ENCODE data around the gene C5orf46.
"Not testable (repeated sequence)": the region's sequence is repeated elsewhere in the genome, so short reads cannot be mapped to it uniquely, and the experiment has no call there.

Gene C5orf46

GRCh38 chr5:147906326-147907095 is at the start of gene C5orf46:
Gene C5orf46, minus strand, starts transcription at chr5:147906538. Its CDS starts 37 bp downstream, at chr5:147906501.
- no peak for DNase-seq

DNA sequence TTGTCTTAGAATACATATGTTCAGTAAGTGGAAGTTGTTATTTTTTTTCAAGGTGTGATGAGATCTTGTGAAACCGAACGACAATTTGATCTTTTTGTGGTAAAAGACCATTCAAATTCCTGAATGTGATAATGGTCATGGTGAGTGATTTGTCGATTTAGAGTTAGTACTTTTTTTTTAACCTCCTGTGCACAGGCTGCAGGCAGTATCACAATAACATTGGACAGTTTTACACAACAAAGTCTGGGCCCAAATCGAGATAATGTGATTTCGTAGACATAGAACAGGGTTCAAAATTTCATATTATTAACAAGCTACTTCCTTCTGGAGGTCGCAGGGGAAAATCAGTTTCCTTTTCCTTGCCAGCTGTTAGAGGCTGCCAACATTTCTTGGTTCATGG is 48.6 kb upstream of the C5orf46 start:
- no peak for DNase-seq

- no peak for DNase-seq
These were observed 43.6 kb upstream of the C5orf46 start for GRCh38 chr5:147949711-147950573.

- DNase-seq: not testable (repeated sequence)
These were observed 40.4 kb upstream of the C5orf46 start for GRCh38 chr5:147946658-147947274.

DNA sequence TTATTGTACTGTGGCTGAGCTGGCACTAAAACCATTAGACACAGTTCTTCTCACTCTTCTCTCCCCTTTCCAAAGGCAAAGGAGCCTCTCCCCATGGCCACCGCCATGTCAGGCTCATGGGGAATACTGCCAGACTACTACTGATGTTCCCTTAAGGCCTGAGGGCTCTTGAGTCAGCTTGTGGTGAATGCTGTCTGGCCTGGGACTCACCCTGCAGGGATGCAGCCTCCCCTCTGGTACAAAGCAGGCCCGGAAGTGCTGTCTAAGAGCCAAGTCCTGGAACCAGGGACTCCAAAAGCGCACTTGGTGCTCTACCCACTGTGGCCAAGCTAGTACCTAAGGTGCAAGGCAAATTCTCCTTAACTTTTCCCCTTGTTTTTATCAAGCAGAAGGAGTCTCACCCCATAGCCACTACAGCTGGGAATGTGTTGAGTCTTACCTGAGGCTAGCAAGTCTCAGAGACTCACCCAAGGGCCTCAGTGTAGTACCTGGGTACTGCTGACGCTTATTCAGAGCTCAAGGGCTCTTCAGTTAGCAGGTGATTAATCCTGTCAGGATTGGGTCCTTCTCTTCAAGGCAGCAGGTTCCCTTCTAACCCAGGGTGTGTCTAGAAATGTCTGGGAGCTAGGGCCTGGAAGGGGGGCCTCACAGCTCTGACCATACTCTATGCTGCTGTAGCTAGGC is 33.2 kb upstream of the C5orf46 start:
- DNase-seq: no peak

DNA sequence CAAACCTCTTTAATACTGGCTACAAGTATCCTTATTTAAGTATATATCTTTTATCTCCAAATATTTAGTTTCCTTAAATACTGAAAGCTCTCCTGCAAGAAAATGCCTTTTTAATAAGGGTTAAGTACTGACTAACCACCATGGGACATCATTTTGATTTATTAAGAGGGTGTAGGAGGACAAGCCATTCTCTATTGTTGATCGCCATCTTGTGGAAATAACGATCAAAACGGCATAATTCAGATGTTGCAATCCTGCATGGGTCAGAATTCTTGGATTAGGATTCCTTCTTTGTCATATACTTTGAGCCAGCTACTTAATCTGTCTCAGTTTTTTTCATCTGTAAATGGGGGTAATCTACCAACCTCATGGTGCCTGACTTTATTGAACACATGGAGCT is 28.7 kb upstream of the C5orf46 start:
- no peak for DNase-seq

DNA sequence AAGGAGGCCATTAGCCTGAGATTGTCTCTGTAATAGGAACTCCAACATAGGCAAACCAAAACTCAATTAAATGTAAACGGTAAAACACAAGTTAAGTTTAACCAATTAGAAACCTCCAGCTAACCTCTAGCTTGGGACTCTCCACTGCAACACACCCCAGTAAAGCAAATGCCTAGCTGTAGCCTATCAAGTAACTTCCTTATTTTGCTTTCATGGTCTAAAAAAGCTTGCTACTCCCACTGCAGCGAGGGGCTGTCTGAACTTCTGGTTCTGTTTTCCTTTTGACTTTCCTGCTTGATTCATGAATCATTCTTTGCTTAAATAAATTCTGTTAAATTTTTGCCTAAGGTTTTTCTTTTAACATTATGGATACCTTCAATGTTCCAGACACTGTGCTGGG is 24.4 kb upstream of the C5orf46 start:
- DNase-seq: no peak

- no peak for DNase-seq
These were observed 21.6 kb upstream of the C5orf46 start for GRCh38 chr5:147927901-147928300.

DNA sequence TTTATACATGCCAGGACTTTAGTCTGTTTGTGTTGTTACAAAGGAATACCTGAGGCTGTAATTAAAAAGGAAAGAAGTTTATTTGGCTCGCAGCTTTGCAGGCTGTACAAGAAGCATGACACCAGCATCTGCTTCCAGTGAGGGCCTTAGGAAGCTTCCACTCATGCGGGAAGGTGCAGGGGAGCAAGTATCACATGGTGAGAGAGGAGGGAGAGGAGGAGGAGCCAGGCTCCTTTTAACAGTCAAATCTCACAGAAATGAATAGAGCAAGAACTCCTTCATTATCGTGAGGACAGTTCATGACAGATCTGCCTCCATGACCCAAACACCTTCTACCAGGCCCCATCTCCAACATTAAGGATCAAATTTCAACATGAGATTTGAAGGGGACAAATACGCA is 18.7 kb upstream of the C5orf46 start:
- no peak for DNase-seq

DNA sequence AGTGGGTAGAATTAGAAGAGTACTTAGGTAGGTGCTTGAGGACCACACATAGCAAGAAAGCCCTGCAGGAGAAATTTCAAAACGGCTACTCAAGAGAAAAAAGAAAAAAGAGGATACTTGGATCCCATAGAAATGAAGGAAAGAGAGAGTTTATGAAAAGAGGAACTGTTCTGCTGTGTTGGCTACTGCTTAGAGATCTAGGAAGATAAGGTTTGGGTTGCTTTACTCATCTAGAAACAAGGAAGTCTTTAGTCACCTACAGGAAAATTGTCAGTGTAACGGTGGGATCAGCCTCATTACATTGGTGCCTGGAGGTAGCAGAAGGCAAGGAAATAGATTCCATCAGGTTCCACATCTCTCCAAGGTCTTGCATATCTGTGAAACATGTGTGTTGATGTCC is 14.8 kb upstream of the C5orf46 start:
- no peak for DNase-seq

GRCh38 chr5:147920420-147921030 is 14.2 kb upstream of the C5orf46 start:
- DNase-seq: no peak

DNA sequence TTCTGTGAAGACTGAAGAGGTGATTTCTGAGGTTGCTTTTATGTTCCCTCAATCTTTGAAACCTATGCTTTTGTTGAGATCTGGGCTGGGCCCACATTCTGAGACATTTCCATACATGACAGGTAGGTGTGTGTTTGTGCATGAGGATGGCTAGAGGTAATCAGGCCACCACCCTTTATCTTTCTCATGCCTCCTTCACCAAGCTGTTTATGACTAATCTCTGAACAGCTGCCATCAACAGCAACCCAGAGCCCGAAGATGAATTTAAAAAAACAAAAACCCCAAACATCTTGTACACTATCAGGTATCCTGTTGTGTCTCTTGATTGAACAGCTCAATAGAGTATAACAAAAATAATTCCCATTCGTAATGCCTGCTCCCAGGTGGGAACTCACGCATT is 12.6 kb upstream of the C5orf46 start:
- no peak for DNase-seq

DNA sequence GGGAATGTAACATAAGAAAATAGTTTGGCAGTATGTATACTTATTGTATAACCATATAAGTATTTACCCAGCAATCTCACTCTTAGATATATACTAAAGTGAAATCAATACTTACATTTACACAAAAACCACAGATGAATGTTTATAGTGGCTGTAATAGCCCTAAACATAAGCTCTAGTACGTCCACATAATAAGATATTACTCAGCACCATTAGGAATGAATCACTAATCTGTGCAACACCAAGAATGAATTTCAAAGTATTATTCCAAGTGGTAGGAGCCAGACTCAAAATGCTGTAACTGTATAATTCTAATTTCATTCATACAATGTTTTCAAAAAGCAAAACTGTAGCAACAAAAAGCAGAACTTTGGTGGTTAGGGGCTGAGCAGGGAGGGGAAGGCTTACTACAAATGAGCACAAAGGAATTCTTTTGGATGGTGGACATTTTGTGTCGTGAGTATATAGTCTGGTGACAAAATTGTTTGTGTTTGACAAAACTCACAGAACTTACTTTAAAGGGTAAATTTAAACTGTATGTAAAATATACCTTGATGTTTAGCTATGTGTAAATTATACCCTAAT is 11.9 kb upstream of the C5orf46 start:
- DNase-seq: no peak

- no peak for DNase-seq
These were observed 7.4 kb upstream of the C5orf46 start for GRCh38 chr5:147913786-147914185.

- no peak for DNase-seq
These were observed 5.7 kb upstream of the C5orf46 start for GRCh38 chr5:147912011-147912410.

- DNase-seq: no peak
These were observed 5.1 kb upstream of the C5orf46 start for GRCh38 chr5:147911427-147911826.

- DNase-seq: no peak
These were observed 2.2 kb downstream of the C5orf46 start for GRCh38 chr5:147904110-147904509.

DNA sequence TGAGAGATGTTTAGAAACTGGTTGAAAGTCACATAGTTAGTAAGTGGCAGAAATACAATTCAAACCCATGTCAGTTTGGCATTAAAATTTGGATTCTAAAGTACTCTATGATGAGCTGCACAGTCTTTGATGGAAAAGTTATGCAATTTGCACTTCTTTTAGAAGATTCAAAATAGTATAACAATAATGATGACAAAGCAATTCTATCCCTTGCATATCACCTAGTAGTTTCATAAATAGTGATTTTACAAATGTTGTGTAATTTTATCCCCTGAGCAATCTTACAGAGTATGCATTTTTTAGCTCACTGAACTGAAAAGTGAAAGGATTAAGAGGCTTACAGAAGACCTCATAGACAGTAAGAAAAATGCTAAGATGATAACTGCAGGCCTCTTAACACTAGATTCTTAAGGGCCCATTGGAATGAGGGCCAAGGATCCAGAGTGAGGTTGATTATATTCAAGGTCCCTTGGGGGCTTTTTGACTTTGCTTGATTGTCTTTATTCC is 3.7 kb downstream of the C5orf46 start:
- DNase-seq: no peak

DNA sequence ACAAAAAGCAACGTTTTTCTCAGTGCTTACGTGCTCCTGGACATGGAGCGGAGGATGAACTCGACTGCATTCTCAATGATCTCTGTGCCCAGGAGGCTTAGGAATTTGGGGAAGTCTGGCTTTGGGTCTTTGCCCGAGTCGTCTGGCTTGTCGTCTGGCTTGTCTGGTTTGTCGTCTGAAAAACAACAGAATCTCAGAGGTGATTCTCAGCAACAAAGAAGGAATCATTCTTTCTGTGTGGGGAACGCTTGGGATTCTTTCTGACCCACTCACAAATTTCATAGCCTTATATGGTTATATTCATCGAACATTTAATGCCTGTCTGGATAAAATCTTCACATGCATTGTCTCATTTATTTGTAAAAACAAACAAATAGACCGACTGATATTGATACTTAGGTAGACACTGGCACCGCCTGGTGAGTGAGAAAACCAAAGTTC is 4.7 kb downstream of the C5orf46 start:
- no peak for DNase-seq

GRCh38 chr5:147898875-147899401 is 7.4 kb downstream of the C5orf46 start:
- DNase-seq: no peak

DNA sequence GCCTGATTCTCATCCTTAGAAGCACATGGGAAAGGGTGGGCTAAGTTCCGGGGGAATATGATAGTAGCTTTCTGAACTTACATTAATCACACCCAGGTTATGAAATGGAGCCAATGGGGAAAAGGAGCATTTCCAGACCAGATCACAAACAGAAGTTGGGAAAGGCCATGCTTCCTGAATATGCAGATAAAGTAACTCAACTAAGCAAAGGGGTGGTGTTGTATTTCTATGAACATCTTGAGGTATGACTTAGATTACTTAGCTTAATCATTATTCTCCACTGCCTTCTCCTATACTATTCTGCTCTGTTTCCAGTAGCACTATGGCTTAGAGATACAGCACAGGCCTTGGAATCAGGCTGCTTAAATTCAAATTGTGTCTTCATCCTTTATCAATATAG is 10.5 kb downstream of the C5orf46 start:
- DNase-seq: no peak

GRCh38 chr5:147893820-147894219 is 12.5 kb downstream of the C5orf46 start:
- no peak for DNase-seq

Data from CD4-positive, alpha-beta T cell treated with Interleukin-21 for 1 hour (primary cell).